ENCODE measurements around the gene RAB4A. TPM values are rescaled to one million over a fixed set of nuclear protein-coding genes. Genes with fewer than 3 reads are reported as not detected.

The RAB4A gene
- total and polyA plus RNA-seq, 2 of the 13 experiments (the other 11 are each of a cell fraction or from before 2014, with no cell fraction given), result 56.0 to 80.1 TPM

GRCh38 chr1:229253151-229253974 lies 17.5 kb upstream of the RAB4A start (continued):
- TF ChIP-seq, protein P1, sequence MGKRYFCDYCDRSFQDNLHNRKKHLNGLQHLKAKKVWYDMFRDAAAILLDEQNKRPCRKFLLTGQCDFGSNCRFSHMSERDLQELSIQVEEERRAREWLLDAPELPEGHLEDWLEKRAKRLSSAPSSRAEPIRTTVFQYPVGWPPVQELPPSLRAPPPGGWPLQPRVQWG (CRISPR knock-in tag; IDR thresholded peaks at IDR 0.05; ENCODE audit: borderline replicate concordance, low read depth), result no peak
- no peak for TF ChIP-seq ZNF20 (CRISPR knock-in tag; IDR thresholded peaks at IDR 0.05)
- TF ChIP-seq RFX3 (CRISPR knock-in tag; IDR thresholded peaks at IDR 0.05), result no peak
- TF ChIP-seq EHMT2 (IDR thresholded peaks at IDR 0.05; ENCODE audit: borderline replicate concordance, low read depth, low read length), result no peak
- no peak for TF ChIP-seq ZNF234 (CRISPR knock-in tag; conservative IDR thresholded peaks at IDR 0.05)
- TF ChIP-seq, protein P2, sequence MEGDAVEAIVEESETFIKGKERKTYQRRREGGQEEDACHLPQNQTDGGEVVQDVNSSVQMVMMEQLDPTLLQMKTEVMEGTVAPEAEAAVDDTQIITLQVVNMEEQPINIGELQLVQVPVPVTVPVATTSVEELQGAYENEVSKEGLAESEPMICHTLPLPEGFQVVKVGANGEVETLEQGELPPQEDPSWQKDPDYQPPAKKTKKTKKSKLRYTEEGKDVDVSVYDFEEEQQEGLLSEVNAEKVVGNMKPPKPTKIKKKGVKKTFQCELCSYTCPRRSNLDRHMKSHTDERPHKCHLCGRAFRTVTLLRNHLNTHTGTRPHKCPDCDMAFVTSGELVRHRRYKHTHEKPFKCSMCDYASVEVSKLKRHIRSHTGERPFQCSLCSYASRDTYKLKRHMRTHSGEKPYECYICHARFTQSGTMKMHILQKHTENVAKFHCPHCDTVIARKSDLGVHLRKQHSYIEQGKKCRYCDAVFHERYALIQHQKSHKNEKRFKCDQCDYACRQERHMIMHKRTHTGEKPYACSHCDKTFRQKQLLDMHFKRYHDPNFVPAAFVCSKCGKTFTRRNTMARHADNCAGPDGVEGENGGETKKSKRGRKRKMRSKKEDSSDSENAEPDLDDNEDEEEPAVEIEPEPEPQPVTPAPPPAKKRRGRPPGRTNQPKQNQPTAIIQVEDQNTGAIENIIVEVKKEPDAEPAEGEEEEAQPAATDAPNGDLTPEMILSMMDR (CRISPR knock-in tag; IDR thresholded peaks at IDR 0.05), result no peak
- TF ChIP-seq ZNF281 (CRISPR knock-in tag; IDR thresholded peaks at IDR 0.05; ENCODE audit: borderline replicate concordance), result peak; percentile 45; the same call in 1 of the 2 replicates
- TF ChIP-seq ZNF749 (CRISPR knock-in tag; IDR thresholded peaks at IDR 0.05; ENCODE audit: borderline replicate concordance), result no peak
- no peak for TF ChIP-seq ATM (IDR thresholded peaks at IDR 0.05; ENCODE audit: borderline replicate concordance)
- TF ChIP-seq PRDM15 (CRISPR knock-in tag; IDR thresholded peaks at IDR 0.05), result no peak
- TF ChIP-seq ATF3 (CRISPR knock-in tag; IDR thresholded peaks at IDR 0.05), result no peak
- TF ChIP-seq FOSL2 (CRISPR knock-in tag; IDR thresholded peaks at IDR 0.05), result peak; percentile 71
- TF ChIP-seq ZNF740 (CRISPR knock-in tag; IDR thresholded peaks at IDR 0.05), result no peak
- no peak for TF ChIP-seq ZNF792 (CRISPR knock-in tag; IDR thresholded peaks at IDR 0.05)
- no peak for TF ChIP-seq ZNF282 (IDR thresholded peaks at IDR 0.05; ENCODE audit: partially characterized antibody)
- no peak for TF ChIP-seq SKI (IDR thresholded peaks at IDR 0.05; ENCODE audit: partially characterized antibody)
- TF ChIP-seq KDM4B (CRISPR knock-in tag; IDR thresholded peaks at IDR 0.05), result no peak
- TF ChIP-seq KAT7 (CRISPR knock-in tag; IDR thresholded peaks at IDR 0.05; ENCODE audit: borderline replicate concordance), result no peak
- no peak for TF ChIP-seq SPEN (CRISPR knock-in tag; IDR thresholded peaks at IDR 0.05; ENCODE audit: low read depth)
- no peak for TF ChIP-seq ZNF577 (CRISPR knock-in tag; IDR thresholded peaks at IDR 0.05; ENCODE audit: borderline replicate concordance, low read depth)

Measured in HepG2 (cell line).